ENCODE measurements around the gene CCDC197. TPM values are rescaled to one million over a fixed set of nuclear protein-coding genes. Genes with fewer than 3 reads are reported as not detected.

Gene CCDC197
- total RNA-seq, 1 donor, result not detected

DNA sequence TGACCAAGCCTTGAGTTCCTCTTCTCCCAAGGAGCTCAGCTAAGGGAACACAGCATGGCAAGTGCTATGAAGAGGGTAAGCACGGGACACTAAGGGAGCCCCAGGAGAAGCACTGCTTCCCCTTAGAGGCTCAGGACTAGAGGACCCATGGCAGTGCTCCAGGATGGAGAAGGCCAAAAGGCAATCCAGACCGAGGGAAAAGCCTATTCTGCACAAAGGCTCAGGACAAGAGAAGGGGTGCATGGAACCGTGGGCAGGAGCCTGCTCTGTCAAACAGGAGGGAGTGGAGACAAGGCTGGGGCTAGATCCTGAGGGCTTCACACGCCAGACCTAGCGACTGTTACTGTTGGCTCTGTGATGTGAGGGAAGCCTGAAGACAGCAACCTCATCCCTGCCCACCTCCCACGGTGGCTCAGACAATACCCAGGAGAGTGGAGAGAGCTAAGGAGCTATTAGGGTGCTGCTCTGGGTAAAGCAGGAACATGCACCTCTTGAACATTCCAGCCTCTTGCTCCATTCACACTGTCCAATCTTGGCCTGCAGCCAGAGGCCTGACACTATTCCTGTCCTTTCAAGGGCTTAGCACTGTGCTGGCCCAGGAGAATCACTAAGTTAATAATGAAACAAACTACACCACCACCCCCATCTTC lies 53.3 kb downstream of the CCDC197 start:
- TF ChIP-seq, protein P1, sequence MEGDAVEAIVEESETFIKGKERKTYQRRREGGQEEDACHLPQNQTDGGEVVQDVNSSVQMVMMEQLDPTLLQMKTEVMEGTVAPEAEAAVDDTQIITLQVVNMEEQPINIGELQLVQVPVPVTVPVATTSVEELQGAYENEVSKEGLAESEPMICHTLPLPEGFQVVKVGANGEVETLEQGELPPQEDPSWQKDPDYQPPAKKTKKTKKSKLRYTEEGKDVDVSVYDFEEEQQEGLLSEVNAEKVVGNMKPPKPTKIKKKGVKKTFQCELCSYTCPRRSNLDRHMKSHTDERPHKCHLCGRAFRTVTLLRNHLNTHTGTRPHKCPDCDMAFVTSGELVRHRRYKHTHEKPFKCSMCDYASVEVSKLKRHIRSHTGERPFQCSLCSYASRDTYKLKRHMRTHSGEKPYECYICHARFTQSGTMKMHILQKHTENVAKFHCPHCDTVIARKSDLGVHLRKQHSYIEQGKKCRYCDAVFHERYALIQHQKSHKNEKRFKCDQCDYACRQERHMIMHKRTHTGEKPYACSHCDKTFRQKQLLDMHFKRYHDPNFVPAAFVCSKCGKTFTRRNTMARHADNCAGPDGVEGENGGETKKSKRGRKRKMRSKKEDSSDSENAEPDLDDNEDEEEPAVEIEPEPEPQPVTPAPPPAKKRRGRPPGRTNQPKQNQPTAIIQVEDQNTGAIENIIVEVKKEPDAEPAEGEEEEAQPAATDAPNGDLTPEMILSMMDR (IDR thresholded peaks at IDR 0.05; ENCODE audit: insufficient read depth, low read depth, low read length), result no peak
- no peak overlapping the region for H3K4me3 ChIP-seq (ENCODE audit: low read depth, low read length)
- no peak for DNase-seq (ENCODE audit: low read depth)

DNA sequence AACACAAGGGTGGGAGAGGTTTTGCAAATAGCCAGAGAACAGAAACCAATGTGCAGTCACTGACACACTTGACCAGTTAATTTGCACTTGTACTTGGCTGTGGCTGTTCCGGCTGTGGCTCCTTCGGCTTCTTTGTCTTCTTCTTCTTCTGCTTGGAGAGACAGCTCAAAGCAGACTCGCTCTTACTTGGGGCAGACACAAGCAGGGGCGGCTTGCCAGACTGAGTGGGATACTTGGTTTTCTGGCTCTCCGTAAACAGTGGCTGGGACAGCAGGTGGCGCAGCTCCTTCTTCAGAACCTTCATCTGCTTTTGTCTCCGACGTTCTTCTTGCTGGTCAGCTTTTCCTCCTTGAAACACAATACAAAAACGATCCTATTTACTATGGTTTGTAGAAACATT lies 54.0 kb downstream of the CCDC197 start:
- no peak overlapping the region for H3K4me3 ChIP-seq (ENCODE audit: low read depth, low read length)
- peak; percentile 36 for DNase-seq (ENCODE audit: low read depth)
- TF ChIP-seq, protein P1 (IDR thresholded peaks at IDR 0.05; ENCODE audit: insufficient read depth, low read depth, low read length), result peak; percentile 37

DNA sequence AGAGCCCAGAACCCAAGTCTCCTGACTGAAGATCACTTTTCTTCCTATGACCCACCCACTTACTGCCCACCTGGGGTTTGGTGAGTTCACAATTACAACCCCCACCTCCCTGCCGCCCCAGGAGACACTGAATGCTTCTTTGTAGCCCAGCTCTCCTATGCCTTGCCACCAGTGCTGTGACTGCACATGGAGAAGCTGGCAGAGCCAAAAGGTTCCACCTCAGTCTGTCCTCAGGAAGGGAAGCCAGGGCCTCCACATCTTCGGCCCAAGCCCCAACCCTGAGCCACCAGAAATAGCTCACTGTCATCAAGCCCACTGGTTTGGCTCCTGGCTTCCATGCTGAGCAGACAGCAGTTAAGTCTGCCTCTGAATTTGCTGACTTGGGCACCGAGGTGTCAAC lies 54.7 kb downstream of the CCDC197 start:
- DNase-seq (ENCODE audit: low read depth), result no peak
- TF ChIP-seq, protein P1 (IDR thresholded peaks at IDR 0.05; ENCODE audit: insufficient read depth, low read depth, low read length), result no peak
- no peak overlapping the region for H3K4me3 ChIP-seq (ENCODE audit: low read depth, low read length)

DNA sequence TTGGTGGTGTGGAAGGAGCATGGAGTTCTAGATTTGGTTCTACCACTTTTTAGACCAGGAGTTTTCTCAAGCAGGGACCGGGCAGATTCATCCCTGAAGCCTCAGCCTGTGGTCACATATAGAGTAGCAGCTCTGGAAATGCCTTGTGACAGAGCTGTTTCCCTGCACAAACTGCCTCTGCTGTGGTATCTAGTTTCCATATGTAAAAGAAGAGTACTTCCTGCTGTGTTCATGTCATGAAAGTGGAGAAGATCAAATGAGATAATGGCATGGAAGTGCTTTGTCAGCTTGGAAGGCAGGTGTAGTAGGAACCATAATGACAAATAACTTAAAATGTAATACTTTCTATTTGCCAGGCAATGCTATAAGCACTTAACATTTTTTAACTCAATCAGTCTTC lies 55.1 kb downstream of the CCDC197 start:
- no peak overlapping the region for H3K4me3 ChIP-seq (ENCODE audit: low read depth, low read length)
- TF ChIP-seq, protein P1 (IDR thresholded peaks at IDR 0.05; ENCODE audit: insufficient read depth, low read depth, low read length), result no peak
- no peak for DNase-seq (ENCODE audit: low read depth)

DNA sequence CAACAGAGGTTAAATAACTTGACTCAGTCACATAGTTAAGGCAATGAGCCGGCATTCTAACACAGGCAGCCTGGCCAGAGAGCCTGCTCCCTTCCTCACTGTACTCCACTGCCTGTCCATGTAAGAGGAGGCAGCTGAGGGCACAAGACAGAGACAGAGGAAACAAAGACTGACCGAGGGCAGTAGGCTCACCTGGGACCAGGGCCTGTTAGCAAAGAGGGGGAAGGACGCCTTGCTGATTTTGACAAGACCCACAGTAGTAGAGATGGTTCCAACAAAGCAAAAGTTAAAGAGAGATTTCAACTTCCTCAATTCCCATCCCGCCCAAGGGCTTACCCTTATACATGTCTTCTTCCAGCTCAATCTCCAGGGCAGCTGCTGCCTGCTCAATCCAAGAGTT lies 55.6 kb downstream of the CCDC197 start:
- no peak overlapping the region for H3K4me3 ChIP-seq (ENCODE audit: low read depth, low read length)
- TF ChIP-seq, protein P1 (IDR thresholded peaks at IDR 0.05; ENCODE audit: insufficient read depth, low read depth, low read length), result no peak
- no peak for DNase-seq (ENCODE audit: low read depth)

DNA sequence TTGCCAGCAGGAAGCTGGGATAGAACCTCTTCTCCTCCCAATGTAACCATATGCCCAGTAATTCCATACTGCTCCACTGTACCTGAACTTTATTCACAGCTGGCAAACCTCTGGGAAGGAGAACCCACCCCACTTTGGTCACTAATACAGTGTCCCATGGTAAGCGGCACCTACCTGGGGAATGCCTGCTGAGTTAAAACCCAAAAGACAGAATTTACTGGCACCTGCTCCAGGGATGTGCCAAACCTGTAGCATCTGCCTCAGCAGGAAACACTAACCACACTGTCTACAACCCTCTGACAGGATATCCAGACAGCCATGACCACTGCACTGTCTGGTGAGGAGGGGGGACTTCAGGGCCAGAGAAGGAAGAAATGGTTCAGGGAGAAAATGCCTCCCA lies 57.3 kb downstream of the CCDC197 start:
- no peak overlapping the region for H3K4me3 ChIP-seq (ENCODE audit: low read depth, low read length)
- TF ChIP-seq, protein P1 (IDR thresholded peaks at IDR 0.05; ENCODE audit: insufficient read depth, low read depth, low read length), result no peak
- DNase-seq (ENCODE audit: low read depth), result no peak

DNA sequence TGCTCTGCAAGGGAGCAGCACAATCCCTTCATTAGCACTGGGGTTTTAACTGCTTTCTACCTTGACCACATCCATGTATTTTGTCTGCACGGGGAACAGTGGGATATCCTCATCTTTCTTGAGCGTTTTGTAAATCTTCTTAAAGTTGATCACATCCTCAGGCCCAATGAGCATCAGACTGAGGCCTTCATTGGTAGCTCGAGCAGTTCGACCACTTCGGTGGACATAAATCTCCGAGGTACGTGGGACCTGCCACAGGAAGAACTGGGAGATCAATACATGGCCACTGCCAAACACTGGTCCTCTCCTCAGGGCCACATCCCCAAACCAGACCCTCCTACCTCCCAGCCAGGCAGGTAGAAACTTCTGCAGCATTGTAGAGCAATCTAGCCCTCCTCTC lies 57.8 kb downstream of the CCDC197 start:
- TF ChIP-seq, protein P1 (IDR thresholded peaks at IDR 0.05; ENCODE audit: insufficient read depth, low read depth, low read length), result no peak
- H3K4me3 ChIP-seq (ENCODE audit: low read depth, low read length), result no peak overlapping the region
- DNase-seq (ENCODE audit: low read depth), result no peak

Data from fibroblast of villous mesenchyme (primary cell).